ENCODE data around the gene SEMA6C. TPM values are rescaled to one million over a fixed set of nuclear protein-coding genes. Genes with fewer than 3 reads are reported as not detected.

SEMA6C gene, protein sequence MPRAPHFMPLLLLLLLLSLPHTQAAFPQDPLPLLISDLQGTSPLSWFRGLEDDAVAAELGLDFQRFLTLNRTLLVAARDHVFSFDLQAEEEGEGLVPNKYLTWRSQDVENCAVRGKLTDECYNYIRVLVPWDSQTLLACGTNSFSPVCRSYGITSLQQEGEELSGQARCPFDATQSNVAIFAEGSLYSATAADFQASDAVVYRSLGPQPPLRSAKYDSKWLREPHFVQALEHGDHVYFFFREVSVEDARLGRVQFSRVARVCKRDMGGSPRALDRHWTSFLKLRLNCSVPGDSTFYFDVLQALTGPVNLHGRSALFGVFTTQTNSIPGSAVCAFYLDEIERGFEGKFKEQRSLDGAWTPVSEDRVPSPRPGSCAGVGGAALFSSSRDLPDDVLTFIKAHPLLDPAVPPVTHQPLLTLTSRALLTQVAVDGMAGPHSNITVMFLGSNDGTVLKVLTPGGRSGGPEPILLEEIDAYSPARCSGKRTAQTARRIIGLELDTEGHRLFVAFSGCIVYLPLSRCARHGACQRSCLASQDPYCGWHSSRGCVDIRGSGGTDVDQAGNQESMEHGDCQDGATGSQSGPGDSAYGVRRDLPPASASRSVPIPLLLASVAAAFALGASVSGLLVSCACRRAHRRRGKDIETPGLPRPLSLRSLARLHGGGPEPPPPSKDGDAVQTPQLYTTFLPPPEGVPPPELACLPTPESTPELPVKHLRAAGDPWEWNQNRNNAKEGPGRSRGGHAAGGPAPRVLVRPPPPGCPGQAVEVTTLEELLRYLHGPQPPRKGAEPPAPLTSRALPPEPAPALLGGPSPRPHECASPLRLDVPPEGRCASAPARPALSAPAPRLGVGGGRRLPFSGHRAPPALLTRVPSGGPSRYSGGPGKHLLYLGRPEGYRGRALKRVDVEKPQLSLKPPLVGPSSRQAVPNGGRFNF
- total RNA-seq = 2.0 and 2.1 TPM in 2 replicates

DNA sequence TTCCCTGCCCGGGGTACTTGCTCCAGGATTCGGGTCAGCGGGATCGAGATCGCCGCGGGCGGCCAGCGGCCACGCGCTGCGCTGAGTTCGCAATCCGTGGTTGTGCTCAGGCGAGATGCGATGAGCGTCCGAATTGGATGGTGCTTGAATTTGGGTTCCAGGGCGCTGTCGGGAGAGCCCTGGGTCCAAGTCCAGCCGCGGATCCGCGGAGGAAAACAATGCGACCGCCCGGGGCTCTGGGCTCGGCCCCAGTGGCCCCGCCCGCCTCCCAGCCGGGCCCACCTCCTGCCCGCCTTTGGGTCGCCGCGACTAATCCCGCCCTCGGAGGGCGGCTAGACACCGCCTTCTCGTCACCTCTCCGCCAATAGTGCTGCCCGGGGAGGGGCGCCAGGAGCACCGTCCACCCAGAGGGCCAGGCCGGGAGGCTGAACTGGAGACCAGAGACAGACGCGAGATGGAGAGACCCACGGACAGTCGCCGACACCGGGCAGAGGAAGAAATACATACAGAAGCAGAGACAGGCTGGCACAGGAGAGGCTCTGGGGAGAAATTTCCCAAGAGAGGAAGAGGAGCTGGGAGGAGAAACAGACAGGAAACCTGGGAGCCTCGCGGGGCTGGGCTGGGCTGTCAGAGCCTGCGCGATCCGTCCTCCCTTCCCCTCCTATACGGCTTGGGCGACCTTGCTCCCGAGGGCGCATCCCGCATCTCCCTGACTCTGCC, at the start of gene SEMA6C:
Gene SEMA6C, minus strand, starts transcription at position 220 of the 720 bp plus-strand sequence. CDS start 4,010 bp downstream, outside the sequence.

DNA sequence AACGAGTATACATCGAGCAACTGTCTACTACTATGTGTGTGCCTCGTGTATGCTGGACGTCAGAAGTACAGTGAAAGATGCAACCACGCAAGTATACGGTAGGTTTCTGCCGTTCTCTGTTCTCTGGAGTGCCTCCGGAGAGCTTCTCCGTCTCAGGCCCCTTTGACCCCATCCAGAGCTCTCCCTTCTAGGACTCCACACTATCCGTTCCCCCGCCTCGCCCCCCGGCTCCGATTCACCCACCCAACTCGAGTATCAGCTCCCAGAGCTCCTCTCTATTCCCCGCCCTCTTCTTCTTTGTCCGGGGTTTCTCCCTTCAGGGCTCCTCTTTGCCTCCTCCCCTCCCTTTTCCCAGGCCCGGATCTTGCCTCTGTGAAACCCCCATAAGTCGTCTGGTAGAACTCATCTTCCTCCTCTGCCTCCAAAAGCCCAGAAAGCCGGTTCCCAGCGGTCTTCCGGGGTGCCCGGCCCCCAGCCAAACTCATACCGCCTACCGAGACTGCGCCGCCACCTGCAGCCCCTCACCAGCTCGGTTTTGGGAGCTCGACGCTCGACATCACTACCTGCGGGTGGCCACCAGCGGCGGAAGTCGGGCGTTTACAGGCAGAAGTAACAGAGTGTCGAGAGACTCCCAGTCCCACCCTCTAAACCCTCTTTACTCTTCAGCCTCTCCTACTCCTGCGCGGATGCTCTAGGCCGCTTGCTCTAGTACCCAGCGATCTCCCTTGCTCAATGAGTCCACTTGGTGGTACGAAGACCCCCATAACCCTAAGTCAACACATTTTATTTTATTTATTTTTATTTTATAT, 43.4 kb upstream of the SEMA6C start, which contains the start of gene VPS72:
Gene VPS72, minus strand, starts transcription at position 561 of the 809 bp plus-strand sequence. Its CDS starts 76 bp downstream, at position 485.

DNA sequence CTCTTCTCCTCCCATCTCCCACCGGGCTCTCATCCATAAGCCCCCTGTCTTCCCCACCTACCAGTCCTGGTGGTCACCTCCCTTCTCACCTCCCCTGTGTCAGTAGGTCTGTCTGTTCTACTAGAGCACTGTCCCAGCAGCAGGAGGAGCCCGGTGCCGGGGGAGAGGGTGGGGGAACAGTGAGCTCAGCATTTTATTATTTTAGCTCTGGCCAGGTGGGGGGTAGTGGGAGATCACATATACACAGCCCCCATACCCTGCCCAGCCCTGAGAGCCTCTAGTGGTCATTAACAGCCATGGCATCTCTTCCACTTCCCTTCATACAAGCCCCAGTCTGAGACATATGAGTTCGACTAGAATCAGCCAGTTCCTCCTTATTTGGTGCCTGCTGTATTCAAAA, 29.4 kb upstream of the SEMA6C start, which contains the start of gene TMOD4:
Gene TMOD4, minus strand, starts transcription at position 119 of the 400 bp plus-strand sequence. CDS start 1,106 bp downstream, outside the sequence.

DNA sequence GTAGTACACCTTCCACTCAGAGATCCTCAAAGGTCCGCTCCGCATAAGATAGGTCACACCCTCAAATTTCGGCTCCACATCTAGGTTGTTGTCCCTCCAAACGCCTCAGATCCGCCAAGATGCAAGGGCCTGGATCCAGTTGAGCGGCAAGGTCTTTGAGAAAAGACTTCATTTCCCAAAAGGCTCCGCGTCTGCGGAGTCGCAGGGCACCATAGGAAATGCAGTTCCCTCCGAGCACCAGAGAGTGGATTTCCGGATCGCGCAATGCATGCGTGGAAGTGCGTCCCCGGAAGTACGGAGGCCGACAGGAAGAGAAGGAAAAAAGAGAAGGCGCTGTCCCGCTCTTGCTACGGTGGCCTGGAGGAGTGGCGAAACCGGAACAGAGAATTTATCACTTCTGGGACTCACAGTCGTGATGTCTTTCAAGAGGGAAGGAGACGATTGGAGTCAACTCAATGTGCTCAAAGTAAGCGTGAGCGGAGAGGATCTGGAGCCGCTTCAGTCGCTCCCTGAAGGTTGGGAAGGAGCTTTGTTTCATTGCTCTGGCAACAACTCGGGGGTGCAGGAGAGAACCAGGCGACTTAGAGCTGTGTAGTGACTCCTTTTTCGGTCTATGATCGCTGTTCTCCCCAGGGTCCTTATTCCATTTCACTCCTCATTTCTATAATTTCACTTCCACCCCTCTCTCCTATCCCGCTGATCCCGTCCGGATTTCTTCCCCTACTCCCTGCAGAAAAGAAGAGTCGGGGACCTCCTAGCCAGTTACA, 19.5 kb upstream of the SEMA6C start, which contains the start of the genes LYSMD1 and SCNM1:
Gene LYSMD1, minus strand, starts transcription at position 165 of the 767 bp plus-strand sequence. CDS start 644 bp downstream, outside the sequence.
Gene SCNM1, plus strand, starts transcription at position 407 of the 767 bp plus-strand sequence. Its CDS starts 9 bp downstream, at position 416.

DNA sequence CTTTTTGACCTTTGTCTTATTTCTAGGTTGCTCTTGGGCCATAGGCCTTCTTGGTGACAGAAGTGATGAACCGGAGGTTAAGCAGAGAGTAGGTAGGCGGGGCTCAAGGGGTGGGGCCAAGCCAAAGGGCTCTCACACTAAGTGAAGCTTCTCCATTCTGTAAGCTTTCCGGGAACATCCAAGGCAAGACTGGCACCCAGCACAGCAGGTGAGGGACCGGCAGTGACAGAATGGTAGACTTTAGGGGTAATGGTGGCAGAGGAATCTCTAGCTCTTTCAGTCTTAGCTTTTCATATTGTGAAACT, 10.0 kb upstream of the SEMA6C start, which contains the start of gene TNFAIP8L2:
Gene TNFAIP8L2, plus strand, starts transcription at position 135 of the 305 bp plus-strand sequence. CDS start 2,049 bp downstream, outside the sequence.

Other genes starting within 250 kb of the SEMA6C start
- 18.8 and 21.0 TPM in 2 replicates for gene SETDB1, start 220.3 kb downstream of the SEMA6C start, total RNA-seq
- gene CERS2, start 171.8 kb downstream of the SEMA6C start, total RNA-seq = 113 and 125 TPM in 2 replicates
- 0.17 and 0.30 TPM in 2 replicates for gene ANXA9, start 164.3 kb downstream of the SEMA6C start, total RNA-seq
- 8.8 and 9.8 TPM in 2 replicates for gene MINDY1, start 139.7 kb downstream of the SEMA6C start, total RNA-seq
- gene PRUNE1, start 138.2 kb downstream of the SEMA6C start, total RNA-seq = 8.2 and 8.4 TPM in 2 replicates
- gene BNIPL, start 110.0 kb downstream of the SEMA6C start, total RNA-seq = under 0.01 and 0.17 TPM in 2 replicates
- gene C1orf56, start 98.9 kb downstream of the SEMA6C start, total RNA-seq = 3.0 and 3.4 TPM in 2 replicates
- 27.6 and 28.7 TPM in 2 replicates for gene CDC42SE1, start 87.0 kb downstream of the SEMA6C start, total RNA-seq
- 5.8 and 6.4 TPM in 2 replicates for gene MLLT11, start 86.2 kb downstream of the SEMA6C start, total RNA-seq
- 5.5 and 6.1 TPM in 2 replicates for gene GABPB2, start 75.9 kb downstream of the SEMA6C start, total RNA-seq
- gene TNFAIP8L2, start 10.0 kb upstream of the SEMA6C start, total RNA-seq = not detected in 2 replicates
- gene LYSMD1, start 19.3 kb upstream of the SEMA6C start, total RNA-seq = 7.0 and 8.2 TPM in 2 replicates
- 38.7 and 44.0 TPM in 2 replicates for gene SCNM1, start 19.5 kb upstream of the SEMA6C start, total RNA-seq
- 0.45 and 0.50 TPM in 2 replicates for gene TMOD4, start 29.4 kb upstream of the SEMA6C start, total RNA-seq
- gene VPS72, start 43.6 kb upstream of the SEMA6C start, total RNA-seq = 56.6 and 58.2 TPM in 2 replicates
- 43.7 and 46.7 TPM in 2 replicates for gene PIP5K1A, start 51.9 kb upstream of the SEMA6C start, total RNA-seq
- 180 and 182 TPM in 2 replicates for gene PSMD4, start 108.1 kb upstream of the SEMA6C start, total RNA-seq
- gene ZNF687, start 135.7 kb upstream of the SEMA6C start, total RNA-seq = 12.5 and 12.8 TPM in 2 replicates
- gene PI4KB, start 180.8 kb upstream of the SEMA6C start, total RNA-seq = 56.3 and 76.1 TPM in 2 replicates
- 25.6 and 28.1 TPM in 2 replicates for gene RFX5, start 200.6 kb upstream of the SEMA6C start, total RNA-seq
- gene SELENBP1, start 226.1 kb upstream of the SEMA6C start, total RNA-seq = 25.9 and 31.4 TPM in 2 replicates

Data from bronchus fibroblast of lung (primary cell).